ENCODE data around the gene APEH.

APEH gene

GRCh38 chr3:49652218-49652902 lies 21.8 kb upstream of the APEH start:
- Histone ChIP-seq H3K27me3 (ENCODE audit: insufficient read depth, low read depth, severe bottlenecking) (no peaks in the 10 kb centered on the region), H3K4me3 (ENCODE audit: low read depth, low read length) (no peak overlapping the region), H3K9me3 (ENCODE audit: severe bottlenecking) (no peaks in the 10 kb centered on the region), H3K36me3 (peaks cover 56% of the 10 kb centered on the region), H3K27ac (no peak overlapping the region)
- no peak for DNase-seq
- no peak for TF ChIP-seq CTCF (IDR thresholded peaks at IDR 0.05; ENCODE audit: low read depth, low read length)

DNA sequence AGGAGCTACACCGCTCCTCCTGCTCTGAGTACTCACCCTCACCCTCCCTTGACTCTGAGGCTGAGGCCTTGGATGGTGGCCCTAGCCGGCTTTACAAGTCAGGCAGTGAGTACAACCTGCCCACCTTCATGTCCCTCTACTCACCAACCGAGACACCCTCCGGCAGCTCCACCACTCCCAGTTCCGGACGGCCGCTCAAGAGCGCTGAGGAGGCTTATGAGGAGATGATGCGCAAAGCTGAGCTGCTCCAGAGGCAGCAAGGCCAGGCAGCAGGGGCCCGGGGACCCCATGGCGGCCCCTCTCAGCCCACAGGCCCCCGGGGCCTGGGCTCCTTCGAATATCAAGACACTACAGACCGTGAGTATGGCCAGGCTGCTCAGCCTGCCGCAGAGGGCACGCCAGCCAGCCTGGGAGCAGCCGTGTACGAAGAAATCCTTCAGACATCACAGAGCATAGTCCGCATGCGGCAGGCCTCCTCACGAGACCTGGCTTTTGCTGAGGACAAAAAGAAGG lies 21.2 kb upstream of the APEH start:
- TF ChIP-seq CTCF (IDR thresholded peaks at IDR 0.05; ENCODE audit: low read depth, low read length), result no peak
- Histone ChIP-seq H3K36me3 (peaks cover 58% of the 10 kb centered on the region), H3K4me3 (ENCODE audit: low read depth, low read length) (no peak overlapping the region), H3K27ac (no peak overlapping the region), H3K9me3 (ENCODE audit: severe bottlenecking) (no peaks in the 10 kb centered on the region), H3K27me3 (ENCODE audit: insufficient read depth, low read depth, severe bottlenecking) (no peaks in the 10 kb centered on the region)
- DNase-seq, result no peak

GRCh38 chr3:49653621-49654020 lies 20.5 kb upstream of the APEH start:
- Histone ChIP-seq H3K4me3 (ENCODE audit: low read depth, low read length) (no peak overlapping the region), H3K27ac (no peak overlapping the region), H3K36me3 (peaks cover 58% of the 10 kb centered on the region), H3K9me3 (ENCODE audit: severe bottlenecking) (no peaks in the 10 kb centered on the region), H3K27me3 (ENCODE audit: insufficient read depth, low read depth, severe bottlenecking) (no peaks in the 10 kb centered on the region)
- DNase-seq, result no peak
- TF ChIP-seq CTCF (IDR thresholded peaks at IDR 0.05; ENCODE audit: low read depth, low read length), result no peak

GRCh38 chr3:49654176-49654825 lies 19.9 kb upstream of the APEH start:
- TF ChIP-seq CTCF (IDR thresholded peaks at IDR 0.05; ENCODE audit: low read depth, low read length), result no peak
- no peak overlapping the region for H3K27ac ChIP-seq
- no peak for DNase-seq

GRCh38 chr3:49654955-49655556 lies 19.1 kb upstream of the APEH start:
- H3K9me3 ChIP-seq (ENCODE audit: severe bottlenecking), result no peaks in the 10 kb centered on the region
- H3K4me3 ChIP-seq (ENCODE audit: low read depth, low read length), result no peak overlapping the region
- no peak for DNase-seq
- H3K36me3 ChIP-seq, result peaks cover 58% of the 10 kb centered on the region
- no peak overlapping the region for H3K27ac ChIP-seq
- no peak for TF ChIP-seq CTCF (IDR thresholded peaks at IDR 0.05; ENCODE audit: low read depth, low read length)
- no peaks in the 10 kb centered on the region for H3K27me3 ChIP-seq (ENCODE audit: insufficient read depth, low read depth, severe bottlenecking)

More at GRCh38 chr3:49654176-49654825, 19.9 kb upstream of the APEH start:
- no peaks in the 10 kb centered on the region for H3K27me3 ChIP-seq (ENCODE audit: insufficient read depth, low read depth, severe bottlenecking)
- H3K4me3 ChIP-seq (ENCODE audit: low read depth, low read length), result no peak overlapping the region
- peaks cover 58% of the 10 kb centered on the region for H3K36me3 ChIP-seq
- H3K9me3 ChIP-seq (ENCODE audit: severe bottlenecking), result no peaks in the 10 kb centered on the region
